HEK293 (cell line): ENCODE results near the gene KRTAP5-2.

Source experiments
- ZBTB17 ChIP-seq: fragments of 450-650 bp; formaldehyde crosslinking; IDR thresholded peaks from 2 replicates; pipeline ENCODE4 v1.5.1; 2016; ENCODE audit warnings: missing biosample characterization, missing genetic modification characterization
- ZBTB21 ChIP-seq: fragments of 450-650 bp; formaldehyde crosslinking; IDR thresholded peaks from 2 replicates; pipeline ENCODE4 v1.5.1; 2017; ENCODE audit warnings: missing biosample characterization, missing genetic modification characterization
- ZNF174 ChIP-seq: fragments of 450-650 bp; formaldehyde crosslinking; IDR thresholded peaks from 2 replicates; pipeline ENCODE4 v1.5.0; 2017; ENCODE audit warnings: missing biosample characterization, mild to moderate bottlenecking, missing genetic modification characterization
- ZNF48 ChIP-seq: fragments of 450-650 bp; formaldehyde crosslinking; IDR thresholded peaks from 2 replicates; pipeline ENCODE4 v1.5.1; 2016; ENCODE audit warnings: missing biosample characterization, missing genetic modification characterization
- ZNF510 ChIP-seq: fragments of 450-650 bp; formaldehyde crosslinking; IDR thresholded peaks from 2 replicates; pipeline ENCODE4 v1.5.1; 2018; ENCODE audit warnings: mild to moderate bottlenecking, missing genetic modification characterization, missing biosample characterization; ENCODE audit not compliant: insufficient replicate concordance
- TF ChIP-seq, protein P1 (sequence below): fragments of 450-650 bp; formaldehyde crosslinking; IDR thresholded peaks from 2 replicates; pipeline ENCODE4 v1.5.1; 2016; ENCODE audit warnings: missing biosample characterization, missing genetic modification characterization
- TF ChIP-seq, protein P2 (sequence below): fragments of 450-650 bp; formaldehyde crosslinking; IDR thresholded peaks from 2 replicates; pipeline ENCODE4 v1.5.1; 2017; ENCODE audit warnings: missing biosample characterization, missing genetic modification characterization
- TF ChIP-seq, protein P3 (sequence below): fragments of 450-650 bp; formaldehyde crosslinking; IDR thresholded peaks from 2 replicates; pipeline ENCODE4 v1.5.1; 2016; ENCODE audit warnings: missing biosample characterization, missing genetic modification characterization

DNA sequence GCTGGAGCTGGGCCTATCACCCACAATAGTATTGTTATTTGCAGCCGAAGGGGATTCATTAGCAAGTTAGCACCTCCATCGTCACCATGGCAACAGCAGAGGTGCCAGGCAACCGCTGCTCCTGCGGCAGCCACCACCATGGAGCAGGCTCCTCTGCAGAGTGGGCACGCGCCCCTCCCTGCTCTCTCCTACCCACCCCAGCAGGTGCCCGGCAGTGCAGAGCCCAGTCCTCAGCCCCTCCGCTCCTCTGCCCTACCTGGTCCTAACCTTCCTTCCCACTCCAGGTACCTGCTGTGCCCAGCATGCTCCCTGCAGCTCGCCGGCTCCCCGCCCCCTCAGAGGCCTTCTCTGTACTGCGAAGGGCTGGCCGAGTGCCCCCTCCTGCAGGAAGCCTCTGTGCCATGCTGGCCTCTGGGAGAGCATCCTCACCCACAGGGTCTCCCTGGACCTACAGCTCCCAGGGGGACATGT is 29.6 kb downstream of the KRTAP5-2 start:
- TF ChIP-seq, protein P1, sequence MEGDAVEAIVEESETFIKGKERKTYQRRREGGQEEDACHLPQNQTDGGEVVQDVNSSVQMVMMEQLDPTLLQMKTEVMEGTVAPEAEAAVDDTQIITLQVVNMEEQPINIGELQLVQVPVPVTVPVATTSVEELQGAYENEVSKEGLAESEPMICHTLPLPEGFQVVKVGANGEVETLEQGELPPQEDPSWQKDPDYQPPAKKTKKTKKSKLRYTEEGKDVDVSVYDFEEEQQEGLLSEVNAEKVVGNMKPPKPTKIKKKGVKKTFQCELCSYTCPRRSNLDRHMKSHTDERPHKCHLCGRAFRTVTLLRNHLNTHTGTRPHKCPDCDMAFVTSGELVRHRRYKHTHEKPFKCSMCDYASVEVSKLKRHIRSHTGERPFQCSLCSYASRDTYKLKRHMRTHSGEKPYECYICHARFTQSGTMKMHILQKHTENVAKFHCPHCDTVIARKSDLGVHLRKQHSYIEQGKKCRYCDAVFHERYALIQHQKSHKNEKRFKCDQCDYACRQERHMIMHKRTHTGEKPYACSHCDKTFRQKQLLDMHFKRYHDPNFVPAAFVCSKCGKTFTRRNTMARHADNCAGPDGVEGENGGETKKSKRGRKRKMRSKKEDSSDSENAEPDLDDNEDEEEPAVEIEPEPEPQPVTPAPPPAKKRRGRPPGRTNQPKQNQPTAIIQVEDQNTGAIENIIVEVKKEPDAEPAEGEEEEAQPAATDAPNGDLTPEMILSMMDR = no peak
- no peak for TF ChIP-seq ZNF48 (tag by site-specific recombination)
- TF ChIP-seq ZNF174 (tag by site-specific recombination) = no peak
- no peak for TF ChIP-seq ZBTB17 (tag by site-specific recombination)
- TF ChIP-seq ZNF510 (tag by site-specific recombination) = no peak
- TF ChIP-seq, protein P2, sequence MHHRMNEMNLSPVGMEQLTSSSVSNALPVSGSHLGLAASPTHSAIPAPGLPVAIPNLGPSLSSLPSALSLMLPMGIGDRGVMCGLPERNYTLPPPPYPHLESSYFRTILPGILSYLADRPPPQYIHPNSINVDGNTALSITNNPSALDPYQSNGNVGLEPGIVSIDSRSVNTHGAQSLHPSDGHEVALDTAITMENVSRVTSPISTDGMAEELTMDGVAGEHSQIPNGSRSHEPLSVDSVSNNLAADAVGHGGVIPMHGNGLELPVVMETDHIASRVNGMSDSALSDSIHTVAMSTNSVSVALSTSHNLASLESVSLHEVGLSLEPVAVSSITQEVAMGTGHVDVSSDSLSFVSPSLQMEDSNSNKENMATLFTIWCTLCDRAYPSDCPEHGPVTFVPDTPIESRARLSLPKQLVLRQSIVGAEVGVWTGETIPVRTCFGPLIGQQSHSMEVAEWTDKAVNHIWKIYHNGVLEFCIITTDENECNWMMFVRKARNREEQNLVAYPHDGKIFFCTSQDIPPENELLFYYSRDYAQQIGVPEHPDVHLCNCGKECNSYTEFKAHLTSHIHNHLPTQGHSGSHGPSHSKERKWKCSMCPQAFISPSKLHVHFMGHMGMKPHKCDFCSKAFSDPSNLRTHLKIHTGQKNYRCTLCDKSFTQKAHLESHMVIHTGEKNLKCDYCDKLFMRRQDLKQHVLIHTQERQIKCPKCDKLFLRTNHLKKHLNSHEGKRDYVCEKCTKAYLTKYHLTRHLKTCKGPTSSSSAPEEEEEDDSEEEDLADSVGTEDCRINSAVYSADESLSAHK (tag by site-specific recombination) = no peak
- no peak for TF ChIP-seq ZBTB21 (tag by site-specific recombination)
- TF ChIP-seq, protein P3, sequence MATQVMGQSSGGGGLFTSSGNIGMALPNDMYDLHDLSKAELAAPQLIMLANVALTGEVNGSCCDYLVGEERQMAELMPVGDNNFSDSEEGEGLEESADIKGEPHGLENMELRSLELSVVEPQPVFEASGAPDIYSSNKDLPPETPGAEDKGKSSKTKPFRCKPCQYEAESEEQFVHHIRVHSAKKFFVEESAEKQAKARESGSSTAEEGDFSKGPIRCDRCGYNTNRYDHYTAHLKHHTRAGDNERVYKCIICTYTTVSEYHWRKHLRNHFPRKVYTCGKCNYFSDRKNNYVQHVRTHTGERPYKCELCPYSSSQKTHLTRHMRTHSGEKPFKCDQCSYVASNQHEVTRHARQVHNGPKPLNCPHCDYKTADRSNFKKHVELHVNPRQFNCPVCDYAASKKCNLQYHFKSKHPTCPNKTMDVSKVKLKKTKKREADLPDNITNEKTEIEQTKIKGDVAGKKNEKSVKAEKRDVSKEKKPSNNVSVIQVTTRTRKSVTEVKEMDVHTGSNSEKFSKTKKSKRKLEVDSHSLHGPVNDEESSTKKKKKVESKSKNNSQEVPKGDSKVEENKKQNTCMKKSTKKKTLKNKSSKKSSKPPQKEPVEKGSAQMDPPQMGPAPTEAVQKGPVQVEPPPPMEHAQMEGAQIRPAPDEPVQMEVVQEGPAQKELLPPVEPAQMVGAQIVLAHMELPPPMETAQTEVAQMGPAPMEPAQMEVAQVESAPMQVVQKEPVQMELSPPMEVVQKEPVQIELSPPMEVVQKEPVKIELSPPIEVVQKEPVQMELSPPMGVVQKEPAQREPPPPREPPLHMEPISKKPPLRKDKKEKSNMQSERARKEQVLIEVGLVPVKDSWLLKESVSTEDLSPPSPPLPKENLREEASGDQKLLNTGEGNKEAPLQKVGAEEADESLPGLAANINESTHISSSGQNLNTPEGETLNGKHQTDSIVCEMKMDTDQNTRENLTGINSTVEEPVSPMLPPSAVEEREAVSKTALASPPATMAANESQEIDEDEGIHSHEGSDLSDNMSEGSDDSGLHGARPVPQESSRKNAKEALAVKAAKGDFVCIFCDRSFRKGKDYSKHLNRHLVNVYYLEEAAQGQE = no peak
